Diencephalon (tissue), 1 donor: ENCODE measurements around the gene HIVEP3. TPM values are rescaled to one million over a fixed set of nuclear protein-coding genes. Genes with fewer than 3 reads are reported as not detected.

ENCODE experiments used
- small RNA-seq: library from RNA; depleted of rRNA; stranded (forward); fragments of <200 nt; gene quantifications from one replicate; pipeline ENCODE3, GENCODE V24; 2014
- total RNA-seq: library from RNA; depleted of rRNA; stranded (reverse); fragments of >200 nt; gene quantifications from one replicate; pipeline ENCODE4 v1.2.3, GENCODE V29; 2014

The HIVEP3 gene
- 9.7 TPM for total RNA-seq

DNA sequence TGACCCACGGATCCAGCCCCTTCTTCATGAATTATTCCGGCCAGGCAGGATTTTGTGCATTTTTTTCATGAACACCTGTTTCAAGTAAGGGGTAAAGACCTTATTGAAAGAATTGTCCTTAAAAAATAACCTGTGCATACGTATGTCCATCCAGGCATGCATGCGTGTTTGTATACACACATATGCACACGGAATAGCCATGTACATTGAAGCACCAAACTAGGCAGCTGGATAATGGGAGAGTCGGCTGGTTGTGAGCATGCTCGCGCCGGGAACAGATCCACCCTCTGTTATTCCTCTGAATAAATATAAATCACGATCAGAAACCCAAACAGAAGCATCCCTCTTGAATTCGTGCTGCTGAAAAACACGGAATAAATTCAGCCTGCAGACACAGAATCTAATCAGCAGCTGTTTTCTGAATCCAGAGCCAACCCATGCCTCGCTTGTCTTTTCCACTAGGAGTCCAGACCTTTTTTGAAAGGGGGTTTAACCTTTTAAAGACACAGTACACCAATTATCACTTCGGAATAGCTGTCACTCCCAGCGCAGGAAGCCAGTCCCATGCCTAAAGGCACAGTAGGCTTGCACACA lies at the start of gene HIVEP3:
Gene HIVEP3 (minus strand): TSS at position 473 of the 594 bp plus-strand sequence.

GRCh38 chr1:41484402-41485241 lies 434.1 kb downstream of the HIVEP3 start, which contains the start of gene EDN2:
Gene EDN2 (minus strand): TSS chr1:41484683. CDS start chr1:41484601, 82 bp downstream.

Small RNA genes lying within 50 kb of the gene (small RNA-seq; reads per million reads assigned to genes)
- gene RNA5SP45 = not detected

Other genes starting within 250 kb of the HIVEP3 start
- gene GUCA2B, start 234.5 kb upstream of the HIVEP3 start, total RNA-seq = not detected
- gene GUCA2A, start 245.8 kb upstream of the HIVEP3 start, total RNA-seq = not detected